GM12873 (cell line): ENCODE measurements around the gene PIGL.

Experiments
- CTCF ChIP-seq: IDR thresholded peaks from 2 replicates; pipeline ENCODE4 v1.5.1; 2012; ENCODE audit warnings: low read depth, mild to moderate bottlenecking, moderate library complexity, low read length, control low read depth; ENCODE audit not compliant: insufficient read depth; ENCODE audit errors: missing control alignments

Gene PIGL

GRCh38 chr17:16258901-16259300, 41.9 kb downstream of the PIGL start:
- no peak for TF ChIP-seq CTCF

- no peak for TF ChIP-seq CTCF
Measured at GRCh38 chr17:16259926-16260325, 42.9 kb downstream of the PIGL start.

GRCh38 chr17:16261049-16261448, 44.0 kb downstream of the PIGL start:
- no peak for TF ChIP-seq CTCF

- TF ChIP-seq CTCF: no peak
Measured at GRCh38 chr17:16262201-16262600, 45.2 kb downstream of the PIGL start.

GRCh38 chr17:16267174-16267573, 50.2 kb downstream of the PIGL start:
- TF ChIP-seq CTCF: no peak

- no peak for TF ChIP-seq CTCF
Measured at GRCh38 chr17:16269658-16270057, 52.6 kb downstream of the PIGL start.

GRCh38 chr17:16272111-16272840, 55.3 kb downstream of the PIGL start:
- TF ChIP-seq CTCF: no peak
